Panc1 (cell line): ENCODE data around the gene BACH2.

Experiments used
- POLR2AphosphoS5 ChIP-seq: IDR thresholded peaks from 2 replicates; pipeline ENCODE4 v1.6.1; 2012; ENCODE audit warnings: mild to moderate bottlenecking, low read depth, low read length, moderate library complexity
- SIN3A ChIP-seq: IDR thresholded peaks from 2 replicates; pipeline ENCODE4 v1.6.1; 2012; ENCODE audit warnings: low read depth, mild to moderate bottlenecking, low read length, moderate library complexity, borderline replicate concordance; ENCODE audit not compliant: insufficient read depth
- TF ChIP-seq, protein P1 (sequence below): fragments of 450-650 bp; IDR thresholded peaks from 2 replicates; pipeline ENCODE4 v1.5.1; 2017; ENCODE audit warnings: mild to moderate bottlenecking
- TF ChIP-seq, protein P2 (sequence below), 2 experiments: IDR thresholded peaks; 2 replicates each; pipeline ENCODE4 v1.6.1; 2011 to 2012; ENCODE audit warnings: low read depth in 2 of 2, control low read depth in 1 of 2, low read length in 1 of 2, mild to moderate bottlenecking in 1 of 2, moderate library complexity in 1 of 2; ENCODE audit not compliant: insufficient read depth in 1 of 2

DNA sequence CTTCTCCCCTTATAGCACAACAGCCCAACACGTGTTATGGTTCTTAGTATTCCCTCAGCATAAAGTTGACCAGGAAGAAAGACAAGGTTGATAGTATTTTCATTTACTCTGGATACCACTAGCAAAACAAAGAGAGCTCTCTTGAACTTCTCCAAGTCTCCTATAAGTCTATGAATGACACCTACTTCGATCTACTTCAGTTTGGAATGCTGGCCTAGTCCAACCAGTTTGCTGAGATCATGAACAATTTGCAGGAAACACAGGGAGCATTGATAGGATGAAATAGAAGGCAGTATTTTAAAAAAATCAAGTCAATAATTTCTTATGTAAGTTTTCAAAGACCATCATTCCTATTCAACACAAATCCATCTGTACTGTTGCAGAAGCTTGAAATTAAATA lies 308.8 kb downstream of the BACH2 start:
- TF ChIP-seq SIN3A = no peak
- TF ChIP-seq, protein P1, sequence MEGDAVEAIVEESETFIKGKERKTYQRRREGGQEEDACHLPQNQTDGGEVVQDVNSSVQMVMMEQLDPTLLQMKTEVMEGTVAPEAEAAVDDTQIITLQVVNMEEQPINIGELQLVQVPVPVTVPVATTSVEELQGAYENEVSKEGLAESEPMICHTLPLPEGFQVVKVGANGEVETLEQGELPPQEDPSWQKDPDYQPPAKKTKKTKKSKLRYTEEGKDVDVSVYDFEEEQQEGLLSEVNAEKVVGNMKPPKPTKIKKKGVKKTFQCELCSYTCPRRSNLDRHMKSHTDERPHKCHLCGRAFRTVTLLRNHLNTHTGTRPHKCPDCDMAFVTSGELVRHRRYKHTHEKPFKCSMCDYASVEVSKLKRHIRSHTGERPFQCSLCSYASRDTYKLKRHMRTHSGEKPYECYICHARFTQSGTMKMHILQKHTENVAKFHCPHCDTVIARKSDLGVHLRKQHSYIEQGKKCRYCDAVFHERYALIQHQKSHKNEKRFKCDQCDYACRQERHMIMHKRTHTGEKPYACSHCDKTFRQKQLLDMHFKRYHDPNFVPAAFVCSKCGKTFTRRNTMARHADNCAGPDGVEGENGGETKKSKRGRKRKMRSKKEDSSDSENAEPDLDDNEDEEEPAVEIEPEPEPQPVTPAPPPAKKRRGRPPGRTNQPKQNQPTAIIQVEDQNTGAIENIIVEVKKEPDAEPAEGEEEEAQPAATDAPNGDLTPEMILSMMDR = no peak
- TF ChIP-seq, protein P2, sequence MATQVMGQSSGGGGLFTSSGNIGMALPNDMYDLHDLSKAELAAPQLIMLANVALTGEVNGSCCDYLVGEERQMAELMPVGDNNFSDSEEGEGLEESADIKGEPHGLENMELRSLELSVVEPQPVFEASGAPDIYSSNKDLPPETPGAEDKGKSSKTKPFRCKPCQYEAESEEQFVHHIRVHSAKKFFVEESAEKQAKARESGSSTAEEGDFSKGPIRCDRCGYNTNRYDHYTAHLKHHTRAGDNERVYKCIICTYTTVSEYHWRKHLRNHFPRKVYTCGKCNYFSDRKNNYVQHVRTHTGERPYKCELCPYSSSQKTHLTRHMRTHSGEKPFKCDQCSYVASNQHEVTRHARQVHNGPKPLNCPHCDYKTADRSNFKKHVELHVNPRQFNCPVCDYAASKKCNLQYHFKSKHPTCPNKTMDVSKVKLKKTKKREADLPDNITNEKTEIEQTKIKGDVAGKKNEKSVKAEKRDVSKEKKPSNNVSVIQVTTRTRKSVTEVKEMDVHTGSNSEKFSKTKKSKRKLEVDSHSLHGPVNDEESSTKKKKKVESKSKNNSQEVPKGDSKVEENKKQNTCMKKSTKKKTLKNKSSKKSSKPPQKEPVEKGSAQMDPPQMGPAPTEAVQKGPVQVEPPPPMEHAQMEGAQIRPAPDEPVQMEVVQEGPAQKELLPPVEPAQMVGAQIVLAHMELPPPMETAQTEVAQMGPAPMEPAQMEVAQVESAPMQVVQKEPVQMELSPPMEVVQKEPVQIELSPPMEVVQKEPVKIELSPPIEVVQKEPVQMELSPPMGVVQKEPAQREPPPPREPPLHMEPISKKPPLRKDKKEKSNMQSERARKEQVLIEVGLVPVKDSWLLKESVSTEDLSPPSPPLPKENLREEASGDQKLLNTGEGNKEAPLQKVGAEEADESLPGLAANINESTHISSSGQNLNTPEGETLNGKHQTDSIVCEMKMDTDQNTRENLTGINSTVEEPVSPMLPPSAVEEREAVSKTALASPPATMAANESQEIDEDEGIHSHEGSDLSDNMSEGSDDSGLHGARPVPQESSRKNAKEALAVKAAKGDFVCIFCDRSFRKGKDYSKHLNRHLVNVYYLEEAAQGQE (IDR thresholded peaks at IDR 0.05; ENCODE audit: insufficient read depth in 1 of 2, low read depth in 2 of 2, low read length in 1 of 2) = no peak
- TF ChIP-seq POLR2AphosphoS5 = no peak
